Endothelial cell of hepatic sinusoid (primary cell): ENCODE measurements around the gene BCDIN3D.

ENCODE experiments used
- in situ Hi-C: cut with HindIII; loops from 2 replicates; pipeline ENCODE4 v1.10.0; 2017; ENCODE audit warnings: low sequenced_read_pairs

Gene BCDIN3D

DNA sequence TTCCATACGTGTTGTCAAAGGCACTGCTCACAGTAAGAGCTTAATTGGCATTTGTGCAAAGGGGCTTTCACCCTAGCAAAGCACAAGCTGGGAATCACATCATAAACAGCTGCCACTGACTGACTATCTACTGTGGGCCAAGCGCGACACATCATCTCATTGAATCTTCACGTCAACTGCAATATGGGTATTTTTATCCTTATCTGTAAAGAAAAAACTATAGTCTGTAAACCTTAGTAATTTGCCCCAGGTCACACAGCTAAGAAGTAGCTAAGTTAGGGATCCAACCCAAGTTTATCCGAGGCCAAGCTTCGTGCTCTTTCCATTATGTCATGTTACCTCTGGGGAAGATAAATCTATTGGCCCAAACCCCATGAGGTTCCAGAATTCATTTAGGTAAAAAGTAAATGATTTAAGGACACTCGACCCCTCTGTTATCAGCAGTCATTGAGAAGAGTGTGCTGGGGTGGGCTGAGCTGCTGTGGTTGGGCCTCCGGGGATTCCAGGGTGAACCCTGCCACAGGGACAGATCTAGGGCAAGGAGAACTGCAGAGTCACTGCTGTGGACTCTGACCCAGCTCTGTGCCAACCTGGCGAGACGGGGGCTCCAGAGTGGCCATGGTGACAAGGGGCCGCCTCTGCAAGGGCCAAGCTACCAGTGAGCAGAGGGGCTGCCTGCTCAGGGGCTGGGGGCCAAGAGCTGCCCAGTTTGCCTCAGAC lies 42.3 kb downstream of the BCDIN3D start:
- in situ Hi-C loops = no loop called here

DNA sequence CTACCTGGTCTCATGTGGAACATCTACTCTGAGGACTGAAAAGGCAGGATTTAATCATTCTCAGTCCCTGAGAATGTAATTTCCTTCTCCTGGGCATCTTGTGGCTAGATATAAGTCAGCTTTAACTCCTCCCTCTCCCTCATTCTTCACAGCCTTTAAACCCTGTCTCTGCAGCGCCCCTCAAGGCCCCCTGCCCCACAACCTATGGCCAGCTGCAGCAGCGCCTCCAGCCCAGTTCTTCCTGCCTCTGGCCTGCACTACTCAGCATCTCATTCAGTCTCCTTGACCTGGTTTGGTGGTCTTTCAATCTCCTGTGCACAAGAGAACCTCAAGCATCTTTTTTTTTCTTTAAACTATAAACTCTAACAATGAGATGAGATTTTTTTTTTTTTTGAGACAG lies 44.0 kb downstream of the BCDIN3D start:
- in situ Hi-C loops = no loop called here

DNA sequence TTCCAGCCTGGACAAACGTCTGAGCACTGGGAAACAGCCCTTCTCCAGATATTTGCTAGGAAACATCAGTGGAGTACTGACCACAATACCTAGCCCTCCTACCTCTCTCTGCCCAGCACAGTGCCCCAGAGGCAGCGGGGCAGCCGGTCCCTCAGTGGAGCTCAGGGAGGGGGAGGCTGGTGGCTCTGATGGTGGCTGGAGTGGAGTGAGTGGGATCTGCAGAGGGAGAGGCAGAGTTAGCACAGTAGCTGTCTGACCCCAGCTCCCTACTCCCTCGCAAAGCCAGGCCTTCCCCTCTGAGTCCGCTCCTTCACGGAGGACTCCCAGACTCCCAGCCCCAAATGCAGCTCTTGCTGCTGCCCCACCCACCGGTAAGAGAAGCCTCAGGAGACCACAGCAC lies 44.7 kb downstream of the BCDIN3D start:
- in situ Hi-C loops = no loop called here

- in situ Hi-C loops = no loop called here
Measured at GRCh38 chr12:49797449-49797776, 45.5 kb downstream of the BCDIN3D start.

- in situ Hi-C loops = no loop called here
Measured at GRCh38 chr12:49796606-49797448, 46.1 kb downstream of the BCDIN3D start.

- in situ Hi-C loops = no loop called here
Measured at GRCh38 chr12:49796155-49796554, 46.8 kb downstream of the BCDIN3D start.

- in situ Hi-C loops = no loop called here
Measured at GRCh38 chr12:49795654-49796105, 47.2 kb downstream of the BCDIN3D start.

- in situ Hi-C loops = no loop called here
Measured at GRCh38 chr12:49794811-49795653, 47.9 kb downstream of the BCDIN3D start.

GRCh38 chr12:49794021-49794420 lies 48.9 kb downstream of the BCDIN3D start:
- in situ Hi-C loops = no loop called here

GRCh38 chr12:49793620-49794019 lies 49.3 kb downstream of the BCDIN3D start:
- in situ Hi-C loops = no loop called here

GRCh38 chr12:49792976-49793580 lies 49.8 kb downstream of the BCDIN3D start:
- in situ Hi-C loops = no loop called here

DNA sequence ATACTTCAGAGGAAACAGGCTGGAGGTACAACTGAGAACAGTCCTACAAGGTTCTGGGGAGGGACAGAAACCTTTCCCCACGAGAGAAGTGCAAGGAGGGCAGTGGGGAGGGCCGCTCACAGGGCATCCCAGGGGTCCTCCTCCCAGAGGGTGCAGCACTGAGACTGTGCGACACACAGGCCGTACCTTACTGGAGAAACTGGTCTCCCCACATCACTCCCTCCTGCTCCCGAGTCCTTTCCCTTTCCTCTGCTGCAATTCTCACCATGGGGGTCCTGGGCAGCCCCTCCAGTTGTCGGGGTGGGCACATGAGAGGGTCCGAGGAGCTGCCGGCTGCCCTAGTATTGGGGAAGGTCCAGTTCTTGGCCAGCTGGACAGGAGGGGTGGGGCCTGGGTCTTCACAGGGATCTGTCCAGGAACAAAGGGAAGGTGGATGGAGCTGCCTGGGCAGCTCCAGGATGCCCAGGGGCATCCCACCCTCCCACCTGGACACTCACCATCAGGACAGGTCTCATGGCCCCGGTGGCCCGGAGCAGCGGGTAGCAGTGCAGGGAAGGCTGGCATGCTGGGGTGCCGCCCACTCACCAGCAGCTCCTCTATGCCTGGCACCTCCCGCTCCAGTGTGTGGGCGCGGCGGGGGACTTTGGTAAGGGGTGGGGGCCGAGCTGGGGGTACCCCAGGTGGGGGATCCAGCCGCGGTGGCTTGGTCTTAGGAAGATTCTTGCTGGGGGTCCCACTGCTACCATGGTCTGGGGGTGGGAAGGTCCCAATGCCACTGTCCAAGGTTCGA lies 50.5 kb downstream of the BCDIN3D start:
- in situ Hi-C loops = no loop called here

- in situ Hi-C loops = no loop called here
Measured at GRCh38 chr12:49791700-49792099, 51.2 kb downstream of the BCDIN3D start.

DNA sequence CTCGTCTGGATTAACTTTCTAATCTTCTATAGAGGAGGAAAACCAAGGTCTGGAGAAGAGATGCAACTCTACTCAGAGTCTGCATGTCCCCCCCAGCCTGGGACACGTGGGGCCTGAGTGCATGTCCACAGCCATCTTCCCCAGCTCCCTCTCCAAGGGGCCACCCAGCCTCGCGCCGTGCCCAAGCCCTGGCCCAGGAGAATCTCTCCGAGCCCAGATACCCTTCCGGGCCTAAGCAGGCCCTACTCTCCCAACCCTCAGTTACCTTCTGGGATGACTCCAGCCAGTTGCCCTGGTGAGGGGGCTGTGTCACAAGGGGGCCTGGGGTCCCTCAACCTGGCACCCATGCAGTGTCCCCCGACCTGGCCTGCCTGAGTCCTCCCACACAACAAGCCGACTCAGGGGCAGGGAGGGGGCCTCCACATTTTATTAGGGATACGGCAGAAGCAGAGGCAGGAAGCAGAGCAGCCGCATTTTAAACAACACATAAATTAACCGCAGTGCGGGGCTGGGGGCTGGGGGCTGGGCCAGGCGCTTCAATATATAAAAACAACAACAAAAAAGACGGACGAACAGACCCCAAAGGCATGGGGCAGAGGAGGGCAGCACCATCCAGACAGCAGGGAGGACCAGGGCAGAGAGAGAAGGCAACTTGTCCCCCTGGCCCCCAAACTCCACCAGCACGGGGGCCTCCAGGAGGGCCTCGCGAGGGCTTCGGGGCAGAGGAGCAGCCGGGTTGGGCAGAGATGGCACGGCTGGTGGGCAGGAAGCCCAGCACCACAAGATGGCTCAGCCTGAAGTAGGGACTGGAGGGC lies 52.0 kb downstream of the BCDIN3D start:
- in situ Hi-C loops = no loop called here

DNA sequence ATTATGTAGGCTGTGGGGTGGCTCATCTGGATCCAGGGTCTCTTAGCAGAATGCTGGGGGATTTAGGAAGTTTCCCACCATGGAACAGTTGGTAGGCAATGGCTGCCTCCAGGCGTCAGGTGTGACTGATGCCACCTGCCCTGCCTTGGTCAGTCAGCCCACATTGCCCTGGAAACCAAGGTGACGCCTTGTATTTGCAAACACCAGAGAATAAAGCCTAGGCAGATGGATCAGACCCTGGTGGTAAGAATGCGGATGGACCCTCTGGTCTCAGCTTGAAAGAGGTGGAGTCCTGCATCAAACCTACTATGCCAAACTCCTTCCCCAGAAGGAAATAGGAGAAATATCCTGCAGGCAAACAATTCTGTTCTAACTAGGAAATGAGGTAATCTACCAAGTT lies 52.9 kb downstream of the BCDIN3D start:
- in situ Hi-C loops = no loop called here

GRCh38 chr12:49787672-49788071 lies 55.2 kb downstream of the BCDIN3D start:
- in situ Hi-C loops = no loop called here
